Activated naive CD8-positive, alpha-beta T cell treated with anti-CD3 and anti-CD28 coated beads, Interleukin-2, amount 10 ng/mL, durations not matched to agents 7 days and 5 days (primary cell): Measurements from ENCODE around the gene HDAC5. TPM values are rescaled to one million over a fixed set of nuclear protein-coding genes. Genes with fewer than 3 reads are reported as not detected.
"Not testable (repeated sequence)": the region's sequence is repeated elsewhere in the genome, so short reads cannot be mapped to it uniquely, and the experiment has no call there.

ENCODE experiments used
- ATAC-seq: fragments of 150-1000 bp; cut with Tn5 transposase; one replicate; pipeline ENCODE4 v1.10.0; 2021; ENCODE audit warnings: low read depth, moderate library complexity
- POLR2A ChIA-PET: fragments of 350-600 bp; sonication (Branson Sonifier 250); formaldehyde crosslinking; loops from one replicate; lab custom pipeline; 2021; ENCODE audit warnings: antibody characterized with exemption; lab: Charles Lee
- DNase-seq: peaks from one replicate; pipeline ENCODE4 v3.0.0; 2021
- H3K27ac Mint-ChIP-seq: one replicate; pipeline ENCODE4 v1.8.0; 2022; ENCODE audit warnings: mild to moderate bottlenecking, mixed read lengths
- H3K27me3 Mint-ChIP-seq: one replicate; pipeline ENCODE4 v1.8.0; 2022; ENCODE audit warnings: mild to moderate bottlenecking, moderate library complexity, mixed read lengths
- H3K36me3 Mint-ChIP-seq: one replicate; pipeline ENCODE4 v1.8.0; 2021; ENCODE audit warnings: mild to moderate bottlenecking, mixed read lengths
- H3K4me1 Mint-ChIP-seq: one replicate; pipeline ENCODE4 v1.8.0; 2021; ENCODE audit warnings: mixed read lengths
- H3K4me3 Mint-ChIP-seq: one replicate; pipeline ENCODE4 v1.8.0; 2022; ENCODE audit warnings: mild to moderate bottlenecking, moderate library complexity, mixed read lengths
- H3K9me3 Mint-ChIP-seq: one replicate; pipeline ENCODE4 v1.8.0; 2021; ENCODE audit warnings: mixed read lengths
- total RNA-seq, 2 experiments: library from RNA; stranded (reverse); gene quantifications; one replicate each; pipeline ENCODE4 v1.2.3, GENCODE V29; 2021

The HDAC5 gene
- total RNA-seq, 2 experiments from 2014 or later, result 46.2 to 48.4 TPM

- Mint-ChIP-seq H3K9me3 (no peaks in the 10 kb centered on the region), H3K27ac (no peak overlapping the region), H3K36me3 (peaks cover 16% of the 10 kb centered on the region)
Observed at GRCh38 chr17:44146375-44147346, 23.2 kb upstream of the HDAC5 start.

GRCh38 chr17:44144966-44145739 is 21.7 kb upstream of the HDAC5 start:
- no peak overlapping the region for H3K4me3 Mint-ChIP-seq
- ATAC-seq (no peak), DNase-seq (no peak)
- no peaks in the 10 kb centered on the region for H3K9me3 Mint-ChIP-seq
- peaks cover 14% of the 10 kb centered on the region for H3K36me3 Mint-ChIP-seq
- peaks cover 22% of the 10 kb centered on the region for H3K4me1 Mint-ChIP-seq
- no peaks in the 10 kb centered on the region for H3K27me3 Mint-ChIP-seq
- POLR2A ChIA-PET, result no interaction called here
- H3K27ac Mint-ChIP-seq, result no peak overlapping the region

More at GRCh38 chr17:44146375-44147346, 23.2 kb upstream of the HDAC5 start:
- Mint-ChIP-seq H3K27me3 (no peaks in the 10 kb centered on the region), H3K4me1 (peaks cover 23% of the 10 kb centered on the region), H3K4me3 (no peak overlapping the region)
- POLR2A ChIA-PET, result interaction anchor here (0.6 to 1.1 kb wide), 4 partner anchors 20 to 900 kb away, joined by 3 to 8 read pairs (median 4); no protein-coding TSS in a partner anchor
- DNase-seq (no peak), ATAC-seq (no peak)

- H3K4me1 Mint-ChIP-seq, result peaks cover 14% of the 10 kb centered on the region
- not testable (repeated sequence) for ATAC-seq, DNase-seq, H3K36me3 Mint-ChIP-seq, H3K9me3 Mint-ChIP-seq, H3K27me3 Mint-ChIP-seq, H3K27ac Mint-ChIP-seq, H3K4me3 Mint-ChIP-seq
- POLR2A ChIA-PET, result interaction anchor here (0.6 kb wide), 1 partner anchor 77 kb away, joined by 3 read pairs; no protein-coding TSS in a partner anchor
Observed at GRCh38 chr17:44143921-44144320, 20.5 kb upstream of the HDAC5 start.

GRCh38 chr17:44137891-44138709 is 14.7 kb upstream of the HDAC5 start:
- POLR2A ChIA-PET, result no interaction called here
- H3K4me3 Mint-ChIP-seq, result peak overlapping the region; percentile 15
- H3K27me3 Mint-ChIP-seq, result no peaks in the 10 kb centered on the region
- H3K36me3 Mint-ChIP-seq, result no peaks in the 10 kb centered on the region
- DNase-seq, result peak; percentile 47
- peak; percentile 23 for ATAC-seq
- H3K27ac Mint-ChIP-seq, result no peak overlapping the region
- no peaks in the 10 kb centered on the region for H3K9me3 Mint-ChIP-seq
- H3K4me1 Mint-ChIP-seq, result peaks cover 17% of the 10 kb centered on the region

GRCh38 chr17:44134752-44135568 is 11.5 kb upstream of the HDAC5 start:
- Mint-ChIP-seq H3K36me3 (no peaks in the 10 kb centered on the region), H3K9me3 (no peaks in the 10 kb centered on the region), H3K4me1 (peaks cover 10% of the 10 kb centered on the region), H3K27me3 (no peaks in the 10 kb centered on the region), H3K4me3 (no peak overlapping the region), H3K27ac (no peak overlapping the region)
- POLR2A ChIA-PET, result no interaction called here
- DNase-seq, result no peak
- no peak for ATAC-seq

- ATAC-seq (no peak), DNase-seq (no peak)
- POLR2A ChIA-PET, result no interaction called here
- no peaks in the 10 kb centered on the region for H3K27me3 Mint-ChIP-seq
- no peaks in the 10 kb centered on the region for H3K36me3 Mint-ChIP-seq
- no peak overlapping the region for H3K27ac Mint-ChIP-seq
- no peak overlapping the region for H3K4me3 Mint-ChIP-seq
- peaks cover 10% of the 10 kb centered on the region for H3K4me1 Mint-ChIP-seq
- no peaks in the 10 kb centered on the region for H3K9me3 Mint-ChIP-seq
Observed at GRCh38 chr17:44133918-44134476, 10.6 kb upstream of the HDAC5 start.

- no peaks in the 10 kb centered on the region for H3K36me3 Mint-ChIP-seq
- no peaks in the 10 kb centered on the region for H3K27me3 Mint-ChIP-seq
- no peak overlapping the region for H3K27ac Mint-ChIP-seq
- no peak for DNase-seq
- H3K4me1 Mint-ChIP-seq, result peaks cover 3% of the 10 kb centered on the region
- H3K9me3 Mint-ChIP-seq, result no peaks in the 10 kb centered on the region
- H3K4me3 Mint-ChIP-seq, result no peak overlapping the region
- no peak for ATAC-seq
- POLR2A ChIA-PET, result no interaction called here
Observed at GRCh38 chr17:44132275-44132821, 8.9 kb upstream of the HDAC5 start.

- H3K4me3 Mint-ChIP-seq, H3K4me1 Mint-ChIP-seq, POLR2A ChIA-PET, DNase-seq, H3K9me3 Mint-ChIP-seq, H3K36me3 Mint-ChIP-seq, ATAC-seq, H3K27me3 Mint-ChIP-seq, H3K27ac Mint-ChIP-seq: not testable (repeated sequence)
Observed at GRCh38 chr17:44131372-44131771, 7.9 kb upstream of the HDAC5 start.

GRCh38 chr17:44130693-44131349 is 7.4 kb upstream of the HDAC5 start:
- no peaks in the 10 kb centered on the region for H3K27me3 Mint-ChIP-seq
- ATAC-seq (no peak), DNase-seq (no peak)
- H3K9me3 Mint-ChIP-seq, result no peaks in the 10 kb centered on the region
- H3K4me1 Mint-ChIP-seq, result peaks cover 2% of the 10 kb centered on the region
- POLR2A ChIA-PET, result interaction anchor here (0.6 kb wide), 1 partner anchor 20 kb away, joined by 3 read pairs; no protein-coding TSS in a partner anchor
- H3K4me3 Mint-ChIP-seq, result no peak overlapping the region
- H3K36me3 Mint-ChIP-seq, result no peaks in the 10 kb centered on the region
- no peak overlapping the region for H3K27ac Mint-ChIP-seq

- no peak for ATAC-seq
- Mint-ChIP-seq H3K36me3 (no peaks in the 10 kb centered on the region), H3K9me3 (no peaks in the 10 kb centered on the region), H3K4me3 (no peak overlapping the region), H3K27ac (no peak overlapping the region), H3K27me3 (no peaks in the 10 kb centered on the region), H3K4me1 (peaks cover 5% of the 10 kb centered on the region)
- POLR2A ChIA-PET, result interaction anchor here (0.7 kb wide), 2 partner anchors 170 to 1199 kb away, joined by 3 to 5 read pairs; no protein-coding TSS in a partner anchor
- no peak for DNase-seq
Observed at GRCh38 chr17:44128383-44128782, 4.9 kb upstream of the HDAC5 start.

GRCh38 chr17:44124118-44124438 is 637 bp upstream of the HDAC5 start:
- POLR2A ChIA-PET, result interaction anchor here (0.9 to 2.5 kb wide), 10 partner anchors 13 to 203 kb away, joined by 3 to 17 read pairs (median 4); partner anchors contain the start of genes G6PC3, LSM12, TMEM101 and TMUB2
- no peaks in the 10 kb centered on the region for H3K9me3 Mint-ChIP-seq
- no peak for DNase-seq
- H3K36me3 Mint-ChIP-seq, result no peaks in the 10 kb centered on the region
- H3K27me3 Mint-ChIP-seq, result peaks cover 8% of the 10 kb centered on the region
- H3K4me1 Mint-ChIP-seq, result peaks cover 12% of the 10 kb centered on the region
- ATAC-seq, result no peak
- peak overlapping the region; percentile 94 for H3K4me3 Mint-ChIP-seq
- peak overlapping the region; percentile 98 for H3K27ac Mint-ChIP-seq
